GM23338 (cell line): ENCODE data around the gene ADGRL1.

ENCODE experiments used
- TF ChIP-seq, protein P1 (sequence below): IDR thresholded peaks from one replicate; pipeline ENCODE4 v1.6.1; 2018; ENCODE audit warnings: antibody characterized with exemption; ENCODE audit not compliant: unreplicated experiment
- TF ChIP-seq, protein P2 (sequence below), 2 experiments: fragments of 200-600 bp in 1 of 2; sonication (generic) in 1 of 2; conservative IDR thresholded peaks; 2 replicates each; pipeline versions ENCODE4 v1.5.1 to v1.6.1; 2016 to 2017; ENCODE audit warnings: antibody characterized with exemption in 2 of 2, low read depth in 2 of 2, mild to moderate bottlenecking in 2 of 2, moderate library complexity in 1 of 2

DNA sequence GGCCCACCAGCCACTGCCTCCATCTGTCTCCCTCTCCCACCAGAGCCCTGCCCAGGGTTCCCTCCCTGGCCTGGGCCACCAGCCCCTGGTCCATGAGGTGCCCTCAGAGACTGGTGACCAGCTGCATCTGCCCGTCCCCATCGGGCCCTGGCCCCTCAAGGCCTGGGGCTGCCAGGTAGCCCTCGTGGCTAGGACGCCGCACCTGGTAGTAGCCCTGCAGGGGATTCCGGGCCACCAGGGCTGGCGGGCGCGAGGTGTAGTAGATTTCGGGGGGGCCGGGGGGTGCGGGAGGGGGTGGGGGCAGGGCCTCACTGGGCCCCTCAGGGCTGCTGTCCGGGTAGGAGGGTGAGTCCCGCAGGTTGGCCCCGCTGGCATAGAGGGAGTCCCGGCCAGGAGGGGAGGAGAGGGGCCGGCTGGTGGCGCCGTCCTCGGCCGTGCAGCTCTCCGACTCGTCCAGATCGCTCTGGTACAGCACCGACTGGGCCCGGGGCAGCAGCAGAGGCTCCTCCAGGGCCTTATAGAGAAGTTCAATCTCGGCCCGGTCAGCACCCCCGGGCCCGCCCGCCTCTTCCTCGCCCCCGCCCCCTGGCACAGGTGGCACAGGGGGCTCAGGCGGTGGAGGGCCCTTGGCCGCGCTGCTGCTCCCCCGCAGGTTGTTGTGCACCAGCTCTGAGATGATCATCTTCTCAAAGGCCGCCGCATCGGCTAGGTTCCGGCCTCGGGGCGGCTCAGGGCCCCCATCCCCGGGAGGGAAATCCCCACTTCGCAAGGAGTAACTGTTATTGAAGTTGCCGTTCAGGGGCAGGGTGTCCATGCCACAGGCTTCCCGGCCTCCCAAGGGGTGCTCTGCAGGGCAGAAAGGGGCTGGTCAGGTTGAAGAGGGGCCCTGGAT, 55.0 kb downstream of the ADGRL1 start:
- TF ChIP-seq, protein P1, sequence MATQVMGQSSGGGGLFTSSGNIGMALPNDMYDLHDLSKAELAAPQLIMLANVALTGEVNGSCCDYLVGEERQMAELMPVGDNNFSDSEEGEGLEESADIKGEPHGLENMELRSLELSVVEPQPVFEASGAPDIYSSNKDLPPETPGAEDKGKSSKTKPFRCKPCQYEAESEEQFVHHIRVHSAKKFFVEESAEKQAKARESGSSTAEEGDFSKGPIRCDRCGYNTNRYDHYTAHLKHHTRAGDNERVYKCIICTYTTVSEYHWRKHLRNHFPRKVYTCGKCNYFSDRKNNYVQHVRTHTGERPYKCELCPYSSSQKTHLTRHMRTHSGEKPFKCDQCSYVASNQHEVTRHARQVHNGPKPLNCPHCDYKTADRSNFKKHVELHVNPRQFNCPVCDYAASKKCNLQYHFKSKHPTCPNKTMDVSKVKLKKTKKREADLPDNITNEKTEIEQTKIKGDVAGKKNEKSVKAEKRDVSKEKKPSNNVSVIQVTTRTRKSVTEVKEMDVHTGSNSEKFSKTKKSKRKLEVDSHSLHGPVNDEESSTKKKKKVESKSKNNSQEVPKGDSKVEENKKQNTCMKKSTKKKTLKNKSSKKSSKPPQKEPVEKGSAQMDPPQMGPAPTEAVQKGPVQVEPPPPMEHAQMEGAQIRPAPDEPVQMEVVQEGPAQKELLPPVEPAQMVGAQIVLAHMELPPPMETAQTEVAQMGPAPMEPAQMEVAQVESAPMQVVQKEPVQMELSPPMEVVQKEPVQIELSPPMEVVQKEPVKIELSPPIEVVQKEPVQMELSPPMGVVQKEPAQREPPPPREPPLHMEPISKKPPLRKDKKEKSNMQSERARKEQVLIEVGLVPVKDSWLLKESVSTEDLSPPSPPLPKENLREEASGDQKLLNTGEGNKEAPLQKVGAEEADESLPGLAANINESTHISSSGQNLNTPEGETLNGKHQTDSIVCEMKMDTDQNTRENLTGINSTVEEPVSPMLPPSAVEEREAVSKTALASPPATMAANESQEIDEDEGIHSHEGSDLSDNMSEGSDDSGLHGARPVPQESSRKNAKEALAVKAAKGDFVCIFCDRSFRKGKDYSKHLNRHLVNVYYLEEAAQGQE: no peak
- TF ChIP-seq, protein P2, sequence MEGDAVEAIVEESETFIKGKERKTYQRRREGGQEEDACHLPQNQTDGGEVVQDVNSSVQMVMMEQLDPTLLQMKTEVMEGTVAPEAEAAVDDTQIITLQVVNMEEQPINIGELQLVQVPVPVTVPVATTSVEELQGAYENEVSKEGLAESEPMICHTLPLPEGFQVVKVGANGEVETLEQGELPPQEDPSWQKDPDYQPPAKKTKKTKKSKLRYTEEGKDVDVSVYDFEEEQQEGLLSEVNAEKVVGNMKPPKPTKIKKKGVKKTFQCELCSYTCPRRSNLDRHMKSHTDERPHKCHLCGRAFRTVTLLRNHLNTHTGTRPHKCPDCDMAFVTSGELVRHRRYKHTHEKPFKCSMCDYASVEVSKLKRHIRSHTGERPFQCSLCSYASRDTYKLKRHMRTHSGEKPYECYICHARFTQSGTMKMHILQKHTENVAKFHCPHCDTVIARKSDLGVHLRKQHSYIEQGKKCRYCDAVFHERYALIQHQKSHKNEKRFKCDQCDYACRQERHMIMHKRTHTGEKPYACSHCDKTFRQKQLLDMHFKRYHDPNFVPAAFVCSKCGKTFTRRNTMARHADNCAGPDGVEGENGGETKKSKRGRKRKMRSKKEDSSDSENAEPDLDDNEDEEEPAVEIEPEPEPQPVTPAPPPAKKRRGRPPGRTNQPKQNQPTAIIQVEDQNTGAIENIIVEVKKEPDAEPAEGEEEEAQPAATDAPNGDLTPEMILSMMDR (conservative IDR thresholded peaks at IDR 0.05; ENCODE audit: low read depth in 2 of 2): no peak
